Mucosa of descending colon (tissue), 3 donors: Measurements from ENCODE around the gene GRIN1. TPM values are rescaled to one million over a fixed set of nuclear protein-coding genes. Genes with fewer than 3 reads are reported as not detected.

Experiments used
- ATAC-seq: fragments of 200-7000 bp; cut with Tn5 transposase; one replicate; pipeline ENCODE4 v1.9.1; 2020; ENCODE audit warnings: mild to moderate bottlenecking, moderate library complexity
- DNase-seq, 3 donors: peaks; one replicate each; pipeline ENCODE4 v3.0.0-alpha.2; 2020
- H3K36me3 ChIP-seq: fragments of 200-600 bp; one replicate; pipeline ENCODE4 v1.8.0; 2021; ENCODE audit warnings: low read depth, mild to moderate bottlenecking
- H3K4me1 ChIP-seq: fragments of 200-600 bp; one replicate; pipeline ENCODE4 v1.8.0; 2021; ENCODE audit warnings: low read depth, mild to moderate bottlenecking
- H3K4me3 ChIP-seq: fragments of 200-600 bp; one replicate; pipeline ENCODE4 v1.8.0; 2021; ENCODE audit warnings: mild to moderate bottlenecking
- H3K9me3 ChIP-seq: fragments of 200-600 bp; one replicate; pipeline ENCODE4 v1.8.0; 2021; ENCODE audit warnings: mild to moderate bottlenecking
- intact Hi-C, 2 donors: fragments of 100-400 bp; cut with DNase I in 1 of 2; cut with micrococcal nuclease in 1 of 2; formaldehyde crosslinking; loops; one replicate each; pipeline versions ENCODE4 v1.11.0 to v1.11.1; 2022; cut with DNase I, micrococcal nuclease
- total RNA-seq, 3 donors: library from RNA; stranded (reverse); fragmentation: NEBNext Ultra II Directional in 2 of 3; extraction: Animal tissue kit (Norgen Biotek cat#: 25700) in 2 of 3; gene quantifications; one replicate each; pipeline versions ENCODE4 v1.2.1 to v1.2.4, GENCODE V29; 2021 to 2023
- TF ChIP-seq, protein P1 (sequence below): fragments of 200-600 bp; IDR thresholded peaks from one replicate; pipeline ENCODE4 v1.8.0; 2022; ENCODE audit warnings: antibody characterized with exemption, mild to moderate bottlenecking
- donor health status: DM: no; HTN: no; CAD: no; lungs with moderate emphysema.
- donor health status: DM: no; HTN: no; CAD: no.
- donor health status: DM: no; HTN: yes; CAD: no.

The GRIN1 gene
- total RNA-seq, 3 donors from 2014 or later: 0.36 to 2.6 TPM; not detected in 1

DNA sequence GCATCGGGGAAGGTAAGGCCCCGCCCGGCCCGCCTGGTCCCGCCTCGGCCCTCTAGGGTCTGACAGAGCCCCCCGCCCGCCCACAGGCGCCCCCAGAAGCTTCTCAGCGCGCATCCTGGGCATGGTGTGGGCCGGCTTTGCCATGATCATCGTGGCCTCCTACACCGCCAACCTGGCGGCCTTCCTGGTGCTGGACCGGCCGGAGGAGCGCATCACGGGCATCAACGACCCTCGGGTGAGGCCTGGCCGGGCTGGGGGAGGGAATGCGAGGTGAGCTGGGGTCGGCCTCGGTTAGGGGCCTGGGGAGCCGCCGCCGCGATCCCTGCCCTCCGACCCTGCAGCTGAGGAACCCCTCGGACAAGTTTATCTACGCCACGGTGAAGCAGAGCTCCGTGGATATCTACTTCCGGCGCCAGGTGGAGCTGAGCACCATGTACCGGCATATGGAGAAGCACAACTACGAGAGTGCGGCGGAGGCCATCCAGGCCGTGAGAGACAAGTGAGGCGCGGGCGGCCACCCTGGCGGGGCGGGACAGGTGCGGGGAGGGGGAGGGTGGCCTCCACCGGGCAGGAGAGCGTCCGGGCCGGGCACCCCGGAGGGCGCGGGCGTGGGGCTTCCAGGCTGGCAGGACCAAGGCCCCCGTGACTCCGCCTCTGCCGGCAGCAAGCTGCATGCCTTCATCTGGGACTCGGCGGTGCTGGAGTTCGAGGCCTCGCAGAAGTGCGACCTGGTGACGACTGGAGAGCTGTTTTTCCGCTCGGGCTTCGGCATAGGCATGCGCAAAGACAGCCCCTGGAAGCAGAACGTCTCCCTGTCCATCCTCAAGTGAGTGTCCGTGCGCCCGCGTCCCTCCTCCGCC lies 23.8 kb downstream of the GRIN1 start:
- intact Hi-C loops: no loop called here
- H3K9me3 ChIP-seq: no peaks in the 10 kb centered on the region
- peaks cover 21% of the 10 kb centered on the region for H3K4me1 ChIP-seq
- ATAC-seq (peak; percentile 75), DNase-seq (peak in 2 of 3 donors; percentile 67 to 73)
- TF ChIP-seq, protein P1, sequence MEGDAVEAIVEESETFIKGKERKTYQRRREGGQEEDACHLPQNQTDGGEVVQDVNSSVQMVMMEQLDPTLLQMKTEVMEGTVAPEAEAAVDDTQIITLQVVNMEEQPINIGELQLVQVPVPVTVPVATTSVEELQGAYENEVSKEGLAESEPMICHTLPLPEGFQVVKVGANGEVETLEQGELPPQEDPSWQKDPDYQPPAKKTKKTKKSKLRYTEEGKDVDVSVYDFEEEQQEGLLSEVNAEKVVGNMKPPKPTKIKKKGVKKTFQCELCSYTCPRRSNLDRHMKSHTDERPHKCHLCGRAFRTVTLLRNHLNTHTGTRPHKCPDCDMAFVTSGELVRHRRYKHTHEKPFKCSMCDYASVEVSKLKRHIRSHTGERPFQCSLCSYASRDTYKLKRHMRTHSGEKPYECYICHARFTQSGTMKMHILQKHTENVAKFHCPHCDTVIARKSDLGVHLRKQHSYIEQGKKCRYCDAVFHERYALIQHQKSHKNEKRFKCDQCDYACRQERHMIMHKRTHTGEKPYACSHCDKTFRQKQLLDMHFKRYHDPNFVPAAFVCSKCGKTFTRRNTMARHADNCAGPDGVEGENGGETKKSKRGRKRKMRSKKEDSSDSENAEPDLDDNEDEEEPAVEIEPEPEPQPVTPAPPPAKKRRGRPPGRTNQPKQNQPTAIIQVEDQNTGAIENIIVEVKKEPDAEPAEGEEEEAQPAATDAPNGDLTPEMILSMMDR: no peak
- H3K36me3 ChIP-seq: no peaks in the 10 kb centered on the region
- H3K4me3 ChIP-seq: no peak overlapping the region

DNA sequence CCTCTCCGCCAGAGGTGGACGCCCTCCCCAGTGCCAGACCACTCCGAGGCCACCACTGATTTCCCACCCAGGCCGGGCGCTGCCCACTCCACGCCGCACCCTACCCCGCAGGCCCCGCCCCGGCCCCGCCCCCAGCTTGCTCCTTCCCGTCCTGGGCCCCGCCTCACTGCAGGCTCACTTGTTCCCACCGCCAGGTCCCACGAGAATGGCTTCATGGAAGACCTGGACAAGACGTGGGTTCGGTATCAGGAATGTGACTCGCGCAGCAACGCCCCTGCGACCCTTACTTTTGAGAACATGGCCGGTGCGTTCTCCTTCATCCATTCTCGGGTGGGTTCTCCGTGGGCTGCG lies 24.4 kb downstream of the GRIN1 start:
- ATAC-seq: peak; percentile 5
- H3K9me3 ChIP-seq: no peaks in the 10 kb centered on the region
- H3K4me3 ChIP-seq: no peak overlapping the region
- intact Hi-C loops: no loop called here
- TF ChIP-seq, protein P1: no peak
- no peaks in the 10 kb centered on the region for H3K36me3 ChIP-seq
- peaks cover 27% of the 10 kb centered on the region for H3K4me1 ChIP-seq
- DNase-seq: no peak

DNA sequence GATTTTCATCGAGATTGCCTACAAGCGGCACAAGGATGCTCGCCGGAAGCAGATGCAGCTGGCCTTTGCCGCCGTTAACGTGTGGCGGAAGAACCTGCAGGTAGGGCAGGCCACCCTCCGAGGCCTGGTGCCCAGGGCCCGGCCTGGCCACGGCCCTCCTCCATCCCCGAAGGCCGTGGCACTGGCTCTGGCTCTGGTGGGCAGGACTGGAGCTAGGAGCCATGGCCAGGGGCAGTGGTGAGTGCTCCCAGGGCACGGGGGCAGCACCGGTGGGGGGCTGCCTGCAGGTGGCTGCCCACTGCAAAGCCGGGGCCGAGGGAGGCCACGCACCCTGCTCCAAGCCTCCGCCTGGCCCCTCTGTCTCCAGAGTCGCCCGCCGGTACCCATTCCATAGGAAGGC lies 24.9 kb downstream of the GRIN1 start:
- H3K4me1 ChIP-seq: peaks cover 31% of the 10 kb centered on the region
- no peak overlapping the region for H3K4me3 ChIP-seq
- ATAC-seq (no peak), DNase-seq (no peak)
- intact Hi-C loops: no loop called here
- TF ChIP-seq, protein P1: no peak
- no peaks in the 10 kb centered on the region for H3K9me3 ChIP-seq
- H3K36me3 ChIP-seq: no peaks in the 10 kb centered on the region

DNA sequence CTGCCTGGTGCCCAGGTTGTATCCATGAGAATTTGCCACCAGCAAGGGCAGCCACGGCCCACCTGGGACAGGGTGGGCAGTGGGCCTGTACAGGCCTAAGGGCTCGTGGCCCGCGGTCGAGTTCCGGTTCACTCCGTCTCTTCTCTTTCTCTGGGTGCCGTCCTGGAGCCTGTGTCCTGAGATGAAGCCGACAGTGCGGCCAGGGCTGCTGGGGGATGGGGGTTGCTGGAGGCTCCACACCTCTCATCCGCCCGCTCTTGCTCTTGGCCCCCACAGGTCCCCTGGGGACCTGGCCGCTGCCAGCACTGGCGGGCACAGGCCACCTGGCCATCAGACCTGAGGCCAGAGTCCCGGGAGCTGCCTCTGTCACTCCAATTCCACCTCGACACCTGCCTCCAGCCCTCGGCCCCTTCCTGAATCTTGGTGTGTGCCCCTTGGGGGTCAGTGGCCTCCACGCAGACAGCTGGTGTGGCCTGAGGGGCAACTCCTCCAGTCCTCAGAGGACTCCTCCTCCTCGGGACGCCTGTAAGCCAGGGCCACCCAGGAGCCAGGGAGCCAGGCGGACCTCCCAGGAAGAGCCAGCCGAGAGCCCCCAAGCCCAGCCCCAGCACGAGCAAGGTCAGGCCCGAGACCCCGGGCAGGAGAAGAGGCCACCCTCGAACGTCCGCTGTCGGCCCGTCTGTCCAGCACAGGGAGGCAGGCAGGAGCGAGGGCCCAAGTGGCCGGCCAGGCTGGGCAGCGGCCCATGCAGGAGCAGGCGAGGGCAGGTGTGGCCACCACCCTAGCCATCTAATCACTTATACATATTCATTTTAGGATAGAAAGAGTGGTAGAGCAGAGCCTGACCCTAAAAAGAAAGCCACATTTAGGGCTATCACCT lies 25.7 kb downstream of the GRIN1 start:
- TF ChIP-seq, protein P1: no peak
- ATAC-seq: no peak
- Histone ChIP-seq H3K36me3 (no peaks in the 10 kb centered on the region), H3K4me3 (no peak overlapping the region), H3K9me3 (no peaks in the 10 kb centered on the region), H3K4me1 (peaks cover 39% of the 10 kb centered on the region)
- no peak for DNase-seq
- intact Hi-C loops: no loop called here

DNA sequence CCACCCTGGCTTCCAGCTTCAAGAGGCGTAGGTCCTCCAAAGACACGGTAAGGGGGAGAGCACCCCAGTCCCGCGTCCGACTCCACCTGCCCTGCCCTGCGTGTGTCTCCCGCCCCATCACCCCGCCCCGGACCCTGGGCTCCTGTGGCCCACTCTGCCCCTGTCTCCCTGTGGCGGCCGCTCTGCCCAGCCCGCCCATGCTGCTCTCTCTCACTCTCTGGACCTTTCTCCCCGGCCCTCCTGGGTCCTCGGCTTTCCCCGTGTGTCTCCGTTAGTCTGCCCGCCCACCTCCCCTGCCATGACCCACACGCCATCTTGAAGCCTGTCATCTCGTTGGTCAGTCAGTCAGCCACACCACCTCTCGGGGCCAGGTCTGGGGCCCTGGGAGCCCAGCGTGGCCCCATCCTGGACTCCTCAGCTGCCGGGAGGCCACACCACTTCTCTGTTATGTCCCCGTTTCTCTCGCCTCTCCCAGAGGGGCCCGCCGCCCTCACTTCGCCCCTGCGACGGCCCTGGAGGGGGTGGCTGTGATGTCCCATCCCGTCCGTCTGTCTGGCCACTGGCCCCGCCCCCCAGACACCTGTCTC lies 26.4 kb downstream of the GRIN1 start:
- ATAC-seq (no peak), DNase-seq (no peak)
- Histone ChIP-seq H3K4me3 (no peak overlapping the region), H3K36me3 (no peaks in the 10 kb centered on the region), H3K4me1 (peaks cover 45% of the 10 kb centered on the region), H3K9me3 (no peaks in the 10 kb centered on the region)
- intact Hi-C loops: no loop called here
- TF ChIP-seq, protein P1: no peak
